GM06990 (cell line): ENCODE measurements around the gene SMIM32.
A peak's percentile ranks its signal among the peaks of the same experiment; 100 is the strongest.

Source experiments
- DNase-seq: peaks from one replicate; pipeline ENCODE4 v3.0.0-alpha.2; 2011; ENCODE audit not compliant: insufficient read length; ENCODE audit errors: extremely low read depth
- H3K27me3 ChIP-seq: replicated peaks from 2 replicates; pipeline ENCODE4 v1.6.0; 2011; ENCODE audit warnings: low read length; ENCODE audit not compliant: control insufficient read depth, insufficient read depth
- H3K36me3 ChIP-seq: 2 replicates; pipeline ENCODE4 v1.5.1; 2011; ENCODE audit warnings: low read length; ENCODE audit not compliant: control insufficient read depth, insufficient read depth
- H3K4me3 ChIP-seq: replicated peaks from 2 replicates; pipeline ENCODE4 v1.5.1; 2011; ENCODE audit warnings: low read depth, mild to moderate bottlenecking, control low read depth, low read length
- TF ChIP-seq, protein P1 (sequence below): IDR thresholded peaks from 2 replicates; pipeline ENCODE4 v1.5.1; 2011; ENCODE audit warnings: low read length, control low read depth, mild to moderate bottlenecking, inconsistent platforms; ENCODE audit not compliant: insufficient read depth, poor library complexity, severe bottlenecking

Gene SMIM32

DNA sequence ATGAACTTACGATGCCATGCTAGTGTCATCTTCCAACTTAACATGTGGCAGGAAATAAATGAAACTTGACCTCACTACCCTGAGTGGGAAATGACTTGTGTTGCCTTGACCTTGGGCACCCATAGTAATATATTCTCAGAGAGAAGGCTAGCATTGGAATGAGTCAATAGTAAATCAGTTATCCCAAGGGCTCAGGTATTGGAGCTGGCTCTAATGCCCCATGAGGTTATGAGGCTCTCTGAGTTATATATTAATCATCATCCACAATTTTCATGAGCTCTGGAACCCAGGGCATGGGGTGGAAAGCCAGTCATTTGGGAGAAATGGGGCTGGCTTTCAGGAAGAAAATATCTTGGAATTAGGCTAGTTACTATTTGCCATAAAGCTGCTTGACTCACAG lies 42.4 kb upstream of the SMIM32 start:
- no peaks in the 10 kb centered on the region for H3K36me3 ChIP-seq
- H3K27me3 ChIP-seq = no peaks in the 10 kb centered on the region
- TF ChIP-seq, protein P1, sequence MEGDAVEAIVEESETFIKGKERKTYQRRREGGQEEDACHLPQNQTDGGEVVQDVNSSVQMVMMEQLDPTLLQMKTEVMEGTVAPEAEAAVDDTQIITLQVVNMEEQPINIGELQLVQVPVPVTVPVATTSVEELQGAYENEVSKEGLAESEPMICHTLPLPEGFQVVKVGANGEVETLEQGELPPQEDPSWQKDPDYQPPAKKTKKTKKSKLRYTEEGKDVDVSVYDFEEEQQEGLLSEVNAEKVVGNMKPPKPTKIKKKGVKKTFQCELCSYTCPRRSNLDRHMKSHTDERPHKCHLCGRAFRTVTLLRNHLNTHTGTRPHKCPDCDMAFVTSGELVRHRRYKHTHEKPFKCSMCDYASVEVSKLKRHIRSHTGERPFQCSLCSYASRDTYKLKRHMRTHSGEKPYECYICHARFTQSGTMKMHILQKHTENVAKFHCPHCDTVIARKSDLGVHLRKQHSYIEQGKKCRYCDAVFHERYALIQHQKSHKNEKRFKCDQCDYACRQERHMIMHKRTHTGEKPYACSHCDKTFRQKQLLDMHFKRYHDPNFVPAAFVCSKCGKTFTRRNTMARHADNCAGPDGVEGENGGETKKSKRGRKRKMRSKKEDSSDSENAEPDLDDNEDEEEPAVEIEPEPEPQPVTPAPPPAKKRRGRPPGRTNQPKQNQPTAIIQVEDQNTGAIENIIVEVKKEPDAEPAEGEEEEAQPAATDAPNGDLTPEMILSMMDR = no peak
- DNase-seq = no peak
- H3K4me3 ChIP-seq = no peak overlapping the region

DNA sequence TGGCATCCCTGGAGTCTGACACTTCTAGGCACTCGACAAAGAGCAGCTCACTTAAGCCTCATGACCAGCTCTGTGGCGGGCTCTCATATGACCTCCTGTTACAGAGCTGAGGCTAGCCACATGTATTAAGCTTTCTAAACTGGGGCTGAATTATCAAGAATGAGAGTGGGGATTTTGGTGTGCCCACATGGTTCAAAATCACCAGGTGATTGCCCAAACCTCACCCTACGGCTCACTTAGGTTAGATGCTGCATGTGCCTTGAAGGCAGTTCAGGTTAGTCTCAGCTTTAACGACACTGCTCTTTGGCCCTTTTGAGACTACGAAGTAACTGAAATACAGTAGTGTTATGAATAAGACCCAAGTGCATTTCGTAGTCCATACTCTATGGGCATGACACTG lies 39.4 kb upstream of the SMIM32 start:
- Histone ChIP-seq H3K4me3 (no peak overlapping the region), H3K27me3 (no peaks in the 10 kb centered on the region), H3K36me3 (no peaks in the 10 kb centered on the region)
- peak; percentile 20 for DNase-seq
- TF ChIP-seq, protein P1 = no peak

DNA sequence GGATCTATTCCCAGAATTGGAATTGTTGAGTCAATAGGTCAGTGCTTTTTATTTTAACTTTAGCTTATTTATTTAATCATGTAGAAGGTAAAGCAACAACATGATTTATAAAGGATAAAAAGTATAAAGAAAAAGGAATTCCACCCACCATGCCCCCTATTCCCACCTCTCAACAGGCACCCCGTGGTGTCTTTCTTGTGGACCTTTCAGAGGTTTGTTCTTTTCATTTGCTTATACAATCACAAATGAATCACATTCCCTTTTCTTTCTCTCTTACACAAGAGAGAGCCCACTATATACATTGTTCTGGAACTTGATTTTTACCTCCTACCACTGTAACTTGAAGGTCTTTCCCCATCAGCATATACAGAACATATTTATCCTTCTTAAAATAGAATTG lies 37.2 kb upstream of the SMIM32 start:
- TF ChIP-seq, protein P1 = no peak
- no peaks in the 10 kb centered on the region for H3K27me3 ChIP-seq
- H3K4me3 ChIP-seq = no peak overlapping the region
- no peaks in the 10 kb centered on the region for H3K36me3 ChIP-seq
- no peak for DNase-seq

DNA sequence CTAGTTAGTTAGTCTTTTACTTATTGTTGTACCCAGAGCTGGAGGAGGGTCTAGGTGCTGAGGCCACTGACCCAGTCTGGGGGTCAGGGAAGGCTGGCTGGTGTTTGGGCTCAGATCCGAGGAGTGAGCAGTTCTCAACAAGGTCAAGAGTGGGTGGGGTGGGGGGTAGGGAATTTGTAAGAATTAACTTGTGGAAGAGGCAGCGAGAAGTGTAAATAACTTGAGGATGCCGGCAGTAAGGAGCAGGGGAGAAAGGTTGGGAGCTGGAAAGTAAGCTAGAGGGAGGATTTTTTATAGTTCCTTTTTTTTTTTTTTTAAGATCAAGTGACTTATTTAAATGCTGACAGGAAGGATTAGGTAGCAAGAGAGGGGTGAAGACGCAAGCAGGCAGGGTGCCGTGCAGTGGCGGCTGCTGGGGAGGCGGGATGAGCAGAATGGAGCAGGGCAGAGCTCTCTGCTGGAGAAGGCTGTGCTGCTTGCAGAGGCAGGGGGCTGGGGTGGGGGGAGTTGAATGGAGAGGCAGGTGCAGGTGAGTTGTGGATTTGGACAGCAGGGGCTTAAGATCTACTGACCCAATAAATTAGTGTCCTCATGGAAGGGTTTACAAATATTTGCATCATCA lies 35.3 kb upstream of the SMIM32 start:
- DNase-seq = no peak

DNA sequence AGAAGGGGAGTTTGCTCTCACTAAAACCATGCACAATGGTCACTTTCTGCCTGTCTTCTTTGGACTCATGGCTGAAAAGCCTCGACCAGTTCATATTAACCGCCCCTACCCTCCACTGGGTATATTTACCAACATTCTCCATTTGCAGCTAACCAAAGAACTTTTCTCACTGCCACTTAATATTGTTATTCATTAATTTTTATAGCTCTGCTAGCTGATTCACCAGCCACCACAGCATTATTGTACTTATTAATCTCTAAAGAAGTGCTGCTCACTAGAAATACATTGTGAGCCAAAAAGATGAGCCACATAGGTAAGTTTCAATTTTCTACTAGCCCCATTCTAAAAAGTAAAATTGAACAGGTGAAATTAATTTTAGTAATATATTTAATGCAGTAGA lies 33.4 kb upstream of the SMIM32 start:
- no peak for DNase-seq
- Histone ChIP-seq H3K4me3 (no peak overlapping the region), H3K27me3 (no peaks in the 10 kb centered on the region), H3K36me3 (no peaks in the 10 kb centered on the region)
- TF ChIP-seq, protein P1 = no peak

More for the DNA sequence above, 35.3 kb upstream of the SMIM32 start:
- Histone ChIP-seq H3K27me3 (no peaks in the 10 kb centered on the region), H3K4me3 (no peak overlapping the region), H3K36me3 (no peaks in the 10 kb centered on the region)
- TF ChIP-seq, protein P1 = no peak

DNA sequence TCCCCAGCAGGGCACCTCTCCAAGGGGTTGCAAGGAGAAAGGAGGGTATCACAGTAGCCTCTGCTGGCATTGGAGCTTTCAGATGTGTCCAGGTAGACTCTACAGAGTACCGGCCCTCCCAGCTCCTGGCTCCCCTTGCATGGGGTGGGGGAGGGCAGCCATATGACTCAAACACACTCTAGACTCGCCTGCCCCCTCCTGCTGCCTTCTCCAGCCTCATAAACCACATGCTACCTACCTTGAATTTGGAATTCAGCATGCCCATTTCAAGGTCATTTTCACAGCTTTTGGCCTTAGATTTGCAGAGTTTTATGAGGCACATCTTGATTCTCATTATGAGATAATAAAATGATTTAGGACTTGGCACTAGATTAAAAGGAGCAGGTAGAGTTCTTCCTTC lies 32.8 kb upstream of the SMIM32 start:
- Histone ChIP-seq H3K4me3 (no peak overlapping the region), H3K36me3 (no peaks in the 10 kb centered on the region), H3K27me3 (no peaks in the 10 kb centered on the region)
- TF ChIP-seq, protein P1 = no peak
- no peak for DNase-seq
